ENCODE data around the gene EZR. TPM values are rescaled to one million over a fixed set of nuclear protein-coding genes. Genes with fewer than 3 reads are reported as not detected.

EZR gene
- total RNA-seq, 1 experiment from 2014 or later: 263 TPM

GRCh38 chr6:158854214-158855101, 35.3 kb upstream of the EZR start:
- DNase-seq (ENCODE audit: low read depth, low spot score): no peak
- no peaks in the 10 kb centered on the region for H3K27me3 ChIP-seq (ENCODE audit: control insufficient read depth, insufficient read depth, low read length)
- no peak for ATAC-seq
- no peaks in the 10 kb centered on the region for H3K36me3 ChIP-seq (ENCODE audit: control insufficient read depth, insufficient read depth, low read length)
- peak overlapping the region in 1 of 2 experiments; percentile 39; a peak in 1 of 4 replicates for H3K4me3 ChIP-seq (ENCODE audit: low read depth in 2 of 2, low read length in 2 of 2)
- ChIA-PET POLR2A (interaction anchor here (0.6 to 1.2 kb wide), 3 partner anchors 15 to 116 kb away, joined by 3 to 4 read pairs (median 3); no protein-coding TSS in a partner anchor), CTCF (no interaction called here)
- no peaks in the 10 kb centered on the region for H3K9me3 ChIP-seq (ENCODE audit: control insufficient read depth, insufficient read depth, low read depth, low read length)
- in situ Hi-C loops (cut with HindIII; ENCODE audit: low pct_unique_long_range_greater_than_20kb, low sequenced_read_pairs) (no loop called here), intact Hi-C loops (cut with micrococcal nuclease; ENCODE audit: unreplicated experiment) (loop anchor here (5.0 kb wide), 1 partner anchor 37 kb away; the partner anchor contains the start of gene EZR)
- no TSS peak for BruUV-seq (replicated peaks)
- H3K4me1 ChIP-seq (ENCODE audit: control insufficient read depth, insufficient read depth, low read length): peaks cover 58% of the 10 kb centered on the region
- H3K27ac ChIP-seq (ENCODE audit: low read length): peak overlapping the region; percentile 66
- TF ChIP-seq CTCF (IDR thresholded peaks at IDR 0.05) (no peak), REST (IDR thresholded peaks at IDR 0.05; ENCODE audit: insufficient read depth in 1 of 2, low read depth in 2 of 2, low read length in 1 of 2) (no peak), SIN3A (IDR thresholded peaks at IDR 0.05; ENCODE audit: borderline replicate concordance, insufficient read depth, low read depth, low read length) (no peak), POLR2AphosphoS5 (IDR thresholded peaks at IDR 0.05; ENCODE audit: low read depth, low read length) (no peak), TCF7L2 (IDR thresholded peaks at IDR 0.05; ENCODE audit: low read depth, low read length) (no peak)

GRCh38 chr6:158853880-158854213, 34.7 kb upstream of the EZR start:
- no peak for DNase-seq (ENCODE audit: low read depth, low spot score)
- intact Hi-C loops (cut with micrococcal nuclease; ENCODE audit: unreplicated experiment): loop anchor here (5.0 kb wide), 1 partner anchor 37 kb away; the partner anchor contains the start of gene EZR

More at GRCh38 chr6:158853880-158854213, 34.7 kb upstream of the EZR start:
- Histone ChIP-seq H3K36me3 (ENCODE audit: control insufficient read depth, insufficient read depth, low read length) (no peaks in the 10 kb centered on the region), H3K9me3 (ENCODE audit: control insufficient read depth, insufficient read depth, low read depth, low read length) (no peaks in the 10 kb centered on the region), H3K4me1 (ENCODE audit: control insufficient read depth, insufficient read depth, low read length) (peaks cover 61% of the 10 kb centered on the region), H3K4me3 (ENCODE audit: low read depth in 2 of 2, low read length in 2 of 2) (peak overlapping the region; percentile 2 to 39; a peak in 2 of 4 replicates), H3K27me3 (ENCODE audit: control insufficient read depth, insufficient read depth, low read length) (no peaks in the 10 kb centered on the region), H3K27ac (ENCODE audit: low read length) (peak overlapping the region; percentile 66)
- ChIA-PET POLR2A (interaction anchor here (0.6 to 1.2 kb wide), 2 partner anchors 16 to 117 kb away, joined by 3 to 4 read pairs; no protein-coding TSS in a partner anchor), CTCF (no interaction called here)
- BruUV-seq (replicated peaks): no TSS peak
- in situ Hi-C loops (cut with HindIII; ENCODE audit: low pct_unique_long_range_greater_than_20kb, low sequenced_read_pairs): no loop called here
- TF ChIP-seq TCF7L2 (IDR thresholded peaks at IDR 0.05; ENCODE audit: low read depth, low read length) (no peak), REST (IDR thresholded peaks at IDR 0.05; ENCODE audit: insufficient read depth in 1 of 2, low read depth in 2 of 2, low read length in 1 of 2) (no peak), POLR2AphosphoS5 (IDR thresholded peaks at IDR 0.05; ENCODE audit: low read depth, low read length) (no peak), SIN3A (IDR thresholded peaks at IDR 0.05; ENCODE audit: borderline replicate concordance, insufficient read depth, low read depth, low read length) (no peak), CTCF (IDR thresholded peaks at IDR 0.05) (no peak)
- no peak for ATAC-seq
